HEK293T (cell line): ENCODE measurements around the gene CCDC69.

Source experiments
- CTCF ChIA-PET: fragments of 350-600 bp; formaldehyde crosslinking; extraction: SDS; loops from one replicate; lab custom pipeline; 2021; ENCODE audit warnings: antibody characterized with exemption, inconsistent platforms; lab: Yijun Ruan, JAX
- POLR2A ChIA-PET: fragments of 350-600 bp; formaldehyde crosslinking; extraction: SDS; loops from one replicate; lab custom pipeline; 2020; ENCODE audit warnings: antibody characterized with exemption, inconsistent platforms; lab: Yijun Ruan, JAX
- DNase-seq: peaks from one replicate; pipeline ENCODE4 v3.0.0; 2012; ENCODE audit warnings: mixed read lengths; ENCODE audit errors: extremely low spot score
- ARNT ChIP-seq: fragments of 450-650 bp; IDR thresholded peaks from 2 replicates; pipeline ENCODE4 v1.6.1; 2017; ENCODE audit warnings: mild to moderate bottlenecking
- BHLHE40 ChIP-seq: fragments of 450-650 bp; IDR thresholded peaks from 2 replicates; pipeline ENCODE4 v1.6.1; 2016; ENCODE audit warnings: mild to moderate bottlenecking, moderate library complexity, borderline replicate concordance
- CTBP1 ChIP-seq: fragments of 450-650 bp; IDR thresholded peaks from 2 replicates; pipeline ENCODE4 v1.6.1; 2016; ENCODE audit warnings: borderline replicate concordance
- ELF4 ChIP-seq: fragments of 450-650 bp; IDR thresholded peaks from 2 replicates; pipeline ENCODE4 v1.6.1; 2017; ENCODE audit warnings: antibody characterized with exemption
- FOXA1 ChIP-seq: fragments of 450-650 bp; IDR thresholded peaks from 2 replicates; pipeline ENCODE4 v1.6.1; 2016; ENCODE audit warnings: mild to moderate bottlenecking
- FOXK2 ChIP-seq: fragments of 450-650 bp; IDR thresholded peaks from 2 replicates; pipeline ENCODE4 v1.6.1; 2016; ENCODE audit warnings: mild to moderate bottlenecking
- FOXM1 ChIP-seq: fragments of 450-650 bp; IDR thresholded peaks from 2 replicates; pipeline ENCODE4 v1.6.1; 2017; ENCODE audit warnings: mild to moderate bottlenecking, borderline replicate concordance
- HDGF ChIP-seq: fragments of 450-650 bp; IDR thresholded peaks from 2 replicates; pipeline ENCODE4 v1.6.1; 2017; ENCODE audit warnings: antibody characterized with exemption, borderline replicate concordance
- L3MBTL2 ChIP-seq: fragments of 450-650 bp; conservative IDR thresholded peaks from 2 replicates; pipeline ENCODE4 v1.6.1; 2016; ENCODE audit warnings: mild to moderate bottlenecking
- LEF1 ChIP-seq: fragments of 450-650 bp; IDR thresholded peaks from 2 replicates; pipeline ENCODE4 v1.6.1; 2017; ENCODE audit warnings: mild to moderate bottlenecking, borderline replicate concordance
- NFRKB ChIP-seq: fragments of 450-650 bp; IDR thresholded peaks from 2 replicates; pipeline ENCODE4 v1.6.1; 2016; ENCODE audit warnings: mild to moderate bottlenecking, moderate library complexity
- SP1 ChIP-seq: fragments of 450-650 bp; IDR thresholded peaks from 2 replicates; pipeline ENCODE4 v1.6.1; 2017
- SUZ12 ChIP-seq: fragments of 450-650 bp; IDR thresholded peaks from 2 replicates; pipeline ENCODE4 v1.6.1; 2016; ENCODE audit warnings: mild to moderate bottlenecking
- TARDBP ChIP-seq: fragments of 450-650 bp; IDR thresholded peaks from 2 replicates; pipeline ENCODE4 v1.6.1; 2016
- ZNF384 ChIP-seq: fragments of 450-650 bp; IDR thresholded peaks from 2 replicates; pipeline ENCODE4 v1.6.1; 2016
- TF ChIP-seq, protein P1 (sequence below): fragments of 450-650 bp; IDR thresholded peaks from 2 replicates; pipeline ENCODE4 v1.6.1; 2016

The CCDC69 gene

GRCh38 chr5:151156507-151157420, 67.1 kb downstream of the CCDC69 start:
- TF ChIP-seq TARDBP (no peak), CTBP1 (no peak), NFRKB (no peak), FOXM1 (no peak), FOXA1 (no peak), L3MBTL2 (no peak), ZNF384 (no peak), SP1 (no peak), SUZ12 (no peak), FOXK2 (no peak), ELF4 (no peak), HDGF (no peak), BHLHE40 (no peak)
- TF ChIP-seq, protein P1, sequence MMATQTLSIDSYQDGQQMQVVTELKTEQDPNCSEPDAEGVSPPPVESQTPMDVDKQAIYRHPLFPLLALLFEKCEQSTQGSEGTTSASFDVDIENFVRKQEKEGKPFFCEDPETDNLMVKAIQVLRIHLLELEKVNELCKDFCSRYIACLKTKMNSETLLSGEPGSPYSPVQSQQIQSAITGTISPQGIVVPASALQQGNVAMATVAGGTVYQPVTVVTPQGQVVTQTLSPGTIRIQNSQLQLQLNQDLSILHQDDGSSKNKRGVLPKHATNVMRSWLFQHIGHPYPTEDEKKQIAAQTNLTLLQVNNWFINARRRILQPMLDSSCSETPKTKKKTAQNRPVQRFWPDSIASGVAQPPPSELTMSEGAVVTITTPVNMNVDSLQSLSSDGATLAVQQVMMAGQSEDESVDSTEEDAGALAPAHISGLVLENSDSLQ, result no peak
- DNase-seq, result peak; percentile 25
- ChIA-PET CTCF (interaction anchor here (0.6 to 1.5 kb wide), 5 partner anchors 30 to 496 kb away, joined by 3 to 11 read pairs (median 3); no protein-coding TSS in a partner anchor), POLR2A (interaction anchor here (0.9 to 1.9 kb wide), 12 partner anchors 8 to 456 kb away, joined by 3 to 8 read pairs (median 4); partner anchors contain the start of genes GM2A and RBM22)

- TF ChIP-seq L3MBTL2, result no peak
- TF ChIP-seq, protein P1, result no peak
- no peak for TF ChIP-seq CTBP1
- TF ChIP-seq NFRKB, result no peak
- TF ChIP-seq FOXK2, result no peak
- TF ChIP-seq BHLHE40, result no peak
- TF ChIP-seq TARDBP, result no peak
- no peak for TF ChIP-seq FOXA1
- no peak for TF ChIP-seq SUZ12
- no peak for TF ChIP-seq ELF4
- TF ChIP-seq HDGF, result no peak
- no peak for TF ChIP-seq SP1
- no peak for TF ChIP-seq ARNT
- no peak for TF ChIP-seq ZNF384
- TF ChIP-seq LEF1, result no peak
- DNase-seq, result no peak
- ChIA-PET CTCF (no interaction called here), POLR2A (interaction anchor here (1.1 kb wide), 1 partner anchor 97 kb away, joined by 3 read pairs; the partner anchor contains the start of gene GM2A)
These were observed 68.0 kb downstream of the CCDC69 start for GRCh38 chr5:151155775-151156506.

- ChIA-PET POLR2A (interaction anchor here (1.0 to 1.1 kb wide), 2 partner anchors 10 to 97 kb away, joined by 3 read pairs; partner anchors contain the start of gene GM2A), CTCF (no interaction called here)
- TF ChIP-seq L3MBTL2 (no peak), FOXK2 (no peak), LEF1 (no peak)
- no peak for DNase-seq
These were observed 68.7 kb downstream of the CCDC69 start for GRCh38 chr5:151154931-151155774.

GRCh38 chr5:151153766-151154272, 70.1 kb downstream of the CCDC69 start:
- no peak for TF ChIP-seq ZNF384
- TF ChIP-seq ELF4, result no peak
- no peak for TF ChIP-seq HDGF
- TF ChIP-seq, protein P1, result no peak
- TF ChIP-seq FOXK2, result no peak
- TF ChIP-seq L3MBTL2, result no peak
- no peak for TF ChIP-seq LEF1
- TF ChIP-seq FOXM1, result no peak
- no peak for TF ChIP-seq SP1
- TF ChIP-seq BHLHE40, result no peak
- no peak for TF ChIP-seq ARNT
- no peak for TF ChIP-seq TARDBP
- TF ChIP-seq SUZ12, result no peak
- TF ChIP-seq CTBP1, result no peak
- POLR2A ChIA-PET, result no interaction called here
- CTCF ChIA-PET, result interaction anchor here (0.7 kb wide), 1 partner anchor 102 kb away, joined by 3 read pairs; no protein-coding TSS in a partner anchor
- no peak for DNase-seq

DNA sequence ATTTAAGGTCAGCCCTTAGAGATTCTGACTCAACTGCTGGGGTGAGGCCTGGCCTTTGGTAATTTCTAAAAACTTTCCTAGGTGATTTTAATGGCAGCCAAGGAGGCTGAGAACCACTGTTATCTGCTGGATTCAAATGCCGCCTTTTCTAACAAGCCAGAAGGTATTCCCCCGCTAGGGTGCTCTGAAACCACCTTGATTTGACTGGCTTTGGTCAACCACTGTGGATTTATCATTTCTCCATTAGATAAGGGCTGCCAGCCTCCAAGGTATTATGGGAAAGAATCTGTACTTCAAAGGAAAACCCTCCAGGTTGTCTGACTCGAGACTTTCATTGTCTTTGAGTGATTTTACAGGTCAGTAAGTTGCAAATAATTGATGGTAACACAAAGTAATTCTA, 70.6 kb downstream of the CCDC69 start:
- no peak for DNase-seq
- CTCF ChIA-PET, result interaction anchor here (0.7 to 1.9 kb wide), 2 partner anchors 27 to 101 kb away, joined by 3 to 6 read pairs; no protein-coding TSS in a partner anchor
- TF ChIP-seq BHLHE40 (no peak), SUZ12 (no peak), FOXA1 (no peak), ZNF384 (no peak), LEF1 (no peak), NFRKB (no peak), FOXK2 (no peak), CTBP1 (no peak)
- POLR2A ChIA-PET, result no interaction called here
